A549 (cell line): ENCODE results near the gene CETP.

Experiments
- POLR2A ChIP-seq: IDR thresholded peaks from 2 replicates; pipeline ENCODE4 v1.6.1; 2012; ENCODE audit warnings: mild to moderate bottlenecking, low read length
- RFX5 ChIP-seq: fragments of 450-650 bp; IDR thresholded peaks from 2 replicates; pipeline ENCODE4 v1.7.1; 2014; ENCODE audit warnings: antibody characterized with exemption, mild to moderate bottlenecking, moderate library complexity
- TF ChIP-seq, protein P1 (sequence below): fragments of >200 bp; sonication (Bioruptor Twin); formaldehyde crosslinking; IDR thresholded peaks from 3 replicates; pipeline ENCODE4 v1.5.1; 2016

DNA sequence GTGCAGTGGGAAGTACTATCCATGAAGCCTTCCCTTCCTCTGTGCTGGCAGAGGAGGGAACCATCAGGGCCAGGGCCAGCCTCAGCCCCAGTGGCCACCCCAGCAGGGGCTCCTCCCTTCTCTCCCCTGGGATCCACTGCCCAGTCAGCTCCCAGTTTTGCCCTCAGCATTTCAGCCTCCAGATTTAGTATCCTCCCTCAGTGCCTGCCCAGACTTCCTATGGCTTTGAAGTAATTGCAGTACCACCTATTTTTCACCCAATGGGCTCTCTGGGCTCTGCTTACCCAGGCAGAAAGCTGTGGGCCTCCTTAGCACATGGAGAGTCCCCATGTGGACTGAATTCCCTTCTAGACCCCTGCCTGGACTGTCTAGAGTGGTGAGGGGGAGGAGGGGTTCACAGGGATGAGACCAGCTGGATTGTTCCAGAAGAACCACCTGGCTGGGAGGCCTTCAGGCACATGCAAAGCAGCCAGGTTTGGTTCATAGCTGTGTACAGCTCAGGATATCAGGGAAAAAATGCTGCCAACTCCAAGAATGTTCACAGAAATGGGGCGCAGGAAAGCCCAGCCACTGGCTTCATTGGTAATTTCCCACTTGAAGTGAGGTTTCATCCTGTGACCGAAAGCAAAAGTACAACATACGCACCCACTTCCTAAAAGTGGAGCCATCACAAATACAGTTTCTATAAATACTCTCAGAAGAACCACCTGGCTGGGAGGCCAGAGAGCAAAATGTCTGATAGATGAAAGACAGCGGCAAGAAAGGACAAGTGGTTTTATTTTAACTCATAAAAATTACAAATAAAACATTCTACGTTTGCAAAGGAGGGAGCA is 45.0 kb upstream of the CETP start:
- TF ChIP-seq RFX5 (no peak), POLR2A (no peak)
- TF ChIP-seq, protein P1, sequence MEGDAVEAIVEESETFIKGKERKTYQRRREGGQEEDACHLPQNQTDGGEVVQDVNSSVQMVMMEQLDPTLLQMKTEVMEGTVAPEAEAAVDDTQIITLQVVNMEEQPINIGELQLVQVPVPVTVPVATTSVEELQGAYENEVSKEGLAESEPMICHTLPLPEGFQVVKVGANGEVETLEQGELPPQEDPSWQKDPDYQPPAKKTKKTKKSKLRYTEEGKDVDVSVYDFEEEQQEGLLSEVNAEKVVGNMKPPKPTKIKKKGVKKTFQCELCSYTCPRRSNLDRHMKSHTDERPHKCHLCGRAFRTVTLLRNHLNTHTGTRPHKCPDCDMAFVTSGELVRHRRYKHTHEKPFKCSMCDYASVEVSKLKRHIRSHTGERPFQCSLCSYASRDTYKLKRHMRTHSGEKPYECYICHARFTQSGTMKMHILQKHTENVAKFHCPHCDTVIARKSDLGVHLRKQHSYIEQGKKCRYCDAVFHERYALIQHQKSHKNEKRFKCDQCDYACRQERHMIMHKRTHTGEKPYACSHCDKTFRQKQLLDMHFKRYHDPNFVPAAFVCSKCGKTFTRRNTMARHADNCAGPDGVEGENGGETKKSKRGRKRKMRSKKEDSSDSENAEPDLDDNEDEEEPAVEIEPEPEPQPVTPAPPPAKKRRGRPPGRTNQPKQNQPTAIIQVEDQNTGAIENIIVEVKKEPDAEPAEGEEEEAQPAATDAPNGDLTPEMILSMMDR: no peak
